HL-60 (cell line): ENCODE measurements around the gene PRDM15.

Experiments
- DNase-seq, 2 experiments: peaks; one replicate each; pipeline ENCODE4 v3.0.0-alpha.2; 2010 to 2020; ENCODE audit warnings: low read depth in 1 of 2, low spot score in 1 of 2
- H3K27ac ChIP-seq: fragments of 250-450 bp; sonication (Bioruptor Pico); replicated peaks from 2 replicates; pipeline ENCODE4 v1.5.1; 2020; ENCODE audit warnings: mild to moderate bottlenecking, moderate library complexity
- H3K27me3 ChIP-seq: fragments of 250-450 bp; sonication (Bioruptor Pico); 2 replicates; pipeline ENCODE4 v1.5.1; 2021; ENCODE audit warnings: mild to moderate bottlenecking, moderate library complexity; ENCODE audit not compliant: insufficient read depth, poor library complexity, severe bottlenecking
- H3K4me3 ChIP-seq: replicated peaks from 2 replicates; pipeline ENCODE4 v1.5.1; 2011; ENCODE audit warnings: mild to moderate bottlenecking, control low read depth, low read length; ENCODE audit not compliant: insufficient read depth
- CTCF ChIP-seq: IDR thresholded peaks from one replicate; pipeline ENCODE4 v1.5.1; 2011; ENCODE audit warnings: low read length, control low read depth, inconsistent platforms; ENCODE audit not compliant: insufficient read depth
- GABPA ChIP-seq: IDR thresholded peaks from 2 replicates; pipeline ENCODE4 v1.6.1; 2012; ENCODE audit warnings: low read depth
- POLR2AphosphoS5 ChIP-seq: IDR thresholded peaks from 2 replicates; pipeline ENCODE4 v1.6.1; 2012; ENCODE audit warnings: low read depth
- SPI1 ChIP-seq: IDR thresholded peaks from 2 replicates; pipeline ENCODE4 v1.6.1; 2012; ENCODE audit warnings: low read depth, mild to moderate bottlenecking, borderline replicate concordance

PRDM15 gene

GRCh38 chr21:41750051-41750450 is 129.1 kb downstream of the PRDM15 start:
- Histone ChIP-seq H3K27me3 (peaks cover 2% of the 10 kb centered on the region), H3K27ac (no peak overlapping the region), H3K4me3 (no peak overlapping the region)
- DNase-seq, result no peak
- TF ChIP-seq CTCF (no peak), POLR2AphosphoS5 (no peak)

GRCh38 chr21:41749286-41749685 is 129.9 kb downstream of the PRDM15 start:
- no peak overlapping the region for H3K4me3 ChIP-seq
- DNase-seq, result no peak
- H3K27me3 ChIP-seq, result peaks cover 2% of the 10 kb centered on the region
- no peak overlapping the region for H3K27ac ChIP-seq
- TF ChIP-seq SPI1 (no peak), GABPA (no peak), POLR2AphosphoS5 (no peak), CTCF (no peak)
